ENCODE data around the gene TUBGCP6.

GRCh38 chr22:50274311-50274710, 29.5 kb upstream of the TUBGCP6 start:
- TF ChIP-seq CTCF (IDR thresholded peaks at IDR 0.05) (peak in 4 of 6 experiments; percentile 11 to 41 (median 34)), POLR2A (IDR thresholded peaks at IDR 0.05) (no peak)
